ENCODE data around the gene NCOA6.

NCOA6 gene

DNA sequence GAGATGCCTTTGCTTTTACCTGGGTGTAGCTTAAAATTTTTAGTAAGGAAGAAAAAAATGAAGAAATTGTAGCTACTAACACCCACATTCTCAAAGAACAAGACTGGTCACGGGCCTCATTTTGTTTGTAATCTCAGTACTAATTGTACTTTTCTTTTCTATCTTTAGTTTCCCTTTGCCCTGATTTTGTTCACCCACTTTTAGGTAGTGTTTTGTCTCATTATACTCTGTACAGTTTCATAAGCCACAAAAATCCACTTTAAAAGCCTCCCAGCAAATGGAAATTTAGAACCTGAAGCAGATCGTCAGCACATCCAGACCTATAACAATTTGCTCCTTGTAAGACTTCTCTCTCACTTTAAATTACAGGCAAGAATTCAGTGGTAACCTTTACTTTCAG lies 78.0 kb downstream of the NCOA6 start:
- no peak for DNase-seq (ENCODE audit: low read depth)
- H3K4me3 ChIP-seq (ENCODE audit: low read depth, low read length), result no peak overlapping the region
- no peak for TF ChIP-seq CTCF (conservative IDR thresholded peaks at IDR 0.05; ENCODE audit: low read depth, low read length)

GRCh38 chr20:34746674-34747073 lies 78.8 kb downstream of the NCOA6 start:
- no peak for TF ChIP-seq CTCF (conservative IDR thresholded peaks at IDR 0.05; ENCODE audit: low read depth, low read length)
- H3K4me3 ChIP-seq (ENCODE audit: low read depth, low read length), result no peak overlapping the region
- DNase-seq (ENCODE audit: low read depth), result peak; percentile 4

GRCh38 chr20:34744847-34745246 lies 80.6 kb downstream of the NCOA6 start:
- no peak overlapping the region for H3K4me3 ChIP-seq (ENCODE audit: low read depth, low read length)
- DNase-seq (ENCODE audit: low read depth), result no peak
- TF ChIP-seq CTCF (conservative IDR thresholded peaks at IDR 0.05; ENCODE audit: low read depth, low read length), result no peak

GRCh38 chr20:34744340-34744739 lies 81.1 kb downstream of the NCOA6 start:
- no peak overlapping the region for H3K4me3 ChIP-seq (ENCODE audit: low read depth, low read length)
- no peak for DNase-seq (ENCODE audit: low read depth)
- TF ChIP-seq CTCF (conservative IDR thresholded peaks at IDR 0.05; ENCODE audit: low read depth, low read length), result no peak

DNA sequence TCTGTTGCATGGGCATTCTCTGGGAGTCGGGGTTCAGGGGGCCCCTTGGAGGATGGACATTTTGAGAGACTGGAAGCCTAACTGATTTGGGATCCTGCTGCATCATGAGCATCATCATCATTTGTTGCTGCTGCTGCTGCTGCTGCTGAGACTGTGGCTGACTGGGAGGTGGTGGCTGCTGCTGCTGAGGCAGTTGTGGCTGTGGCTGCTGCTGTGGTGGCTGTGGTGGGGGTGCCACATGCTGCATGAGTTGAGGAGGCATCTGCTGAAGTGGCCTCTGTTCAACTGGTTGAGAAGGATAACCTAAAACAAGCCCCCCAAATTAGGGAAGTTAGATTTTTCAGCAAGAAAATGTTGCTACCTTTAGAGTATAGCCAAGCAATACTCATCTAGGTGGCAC lies 82.4 kb downstream of the NCOA6 start:
- H3K4me3 ChIP-seq (ENCODE audit: low read depth, low read length), result no peak overlapping the region
- no peak for TF ChIP-seq CTCF (conservative IDR thresholded peaks at IDR 0.05; ENCODE audit: low read depth, low read length)
- DNase-seq (ENCODE audit: low read depth), result no peak

DNA sequence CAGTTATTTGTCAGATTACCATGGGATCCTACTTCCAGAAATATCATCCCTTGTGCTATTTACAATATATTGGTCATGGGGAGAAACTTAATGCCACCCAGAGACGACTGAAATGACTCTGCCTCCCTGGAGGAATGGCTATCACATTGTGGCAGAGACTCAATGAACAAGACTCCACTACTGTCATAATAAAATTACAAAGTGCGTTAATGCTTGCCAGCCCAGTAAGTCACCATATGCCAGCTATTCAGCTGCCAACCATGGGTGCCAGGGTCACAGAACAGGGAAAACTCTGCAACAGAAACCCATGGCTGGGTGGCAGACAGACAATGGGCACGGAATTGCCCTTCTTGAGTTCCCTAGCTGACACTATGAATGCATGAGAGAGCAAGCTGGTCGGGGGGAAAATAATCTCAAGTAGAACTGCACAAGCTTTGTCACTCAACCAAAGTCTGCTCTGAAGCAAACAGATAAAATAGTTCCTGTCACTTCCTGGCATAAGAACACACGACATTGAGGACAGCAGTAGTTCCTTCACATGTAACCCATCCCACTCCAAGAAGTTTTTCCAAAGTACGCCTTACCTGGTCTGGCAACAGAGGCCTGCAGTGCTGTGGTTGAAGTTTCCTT lies 89.2 kb downstream of the NCOA6 start:
- no peak for TF ChIP-seq CTCF (conservative IDR thresholded peaks at IDR 0.05; ENCODE audit: low read depth, low read length)
- DNase-seq (ENCODE audit: low read depth), result no peak
- H3K4me3 ChIP-seq (ENCODE audit: low read depth, low read length), result no peak overlapping the region

DNA sequence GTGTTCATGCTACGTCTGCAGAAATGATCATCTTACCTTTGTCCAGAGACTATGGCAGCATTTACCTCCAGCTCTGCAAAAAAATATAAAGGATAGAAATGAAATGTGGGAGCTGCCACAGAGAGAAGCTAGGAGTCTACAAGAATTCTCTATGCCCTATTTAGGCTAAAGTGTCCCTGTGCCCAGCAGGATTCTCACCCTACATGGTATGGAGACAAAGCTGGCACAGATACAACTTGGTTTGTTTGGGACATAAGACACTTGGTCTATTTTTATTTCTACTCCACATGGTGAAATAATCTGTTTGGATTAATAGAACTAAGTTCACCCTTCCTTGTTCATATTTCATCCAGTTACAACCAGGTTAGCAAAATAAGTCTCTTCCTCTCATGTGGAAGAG lies 92.9 kb downstream of the NCOA6 start:
- H3K4me3 ChIP-seq (ENCODE audit: low read depth, low read length), result no peak overlapping the region
- no peak for DNase-seq (ENCODE audit: low read depth)
- TF ChIP-seq CTCF (conservative IDR thresholded peaks at IDR 0.05; ENCODE audit: low read depth, low read length), result no peak
